Measurements from ENCODE around the gene PDSS2.

DNA sequence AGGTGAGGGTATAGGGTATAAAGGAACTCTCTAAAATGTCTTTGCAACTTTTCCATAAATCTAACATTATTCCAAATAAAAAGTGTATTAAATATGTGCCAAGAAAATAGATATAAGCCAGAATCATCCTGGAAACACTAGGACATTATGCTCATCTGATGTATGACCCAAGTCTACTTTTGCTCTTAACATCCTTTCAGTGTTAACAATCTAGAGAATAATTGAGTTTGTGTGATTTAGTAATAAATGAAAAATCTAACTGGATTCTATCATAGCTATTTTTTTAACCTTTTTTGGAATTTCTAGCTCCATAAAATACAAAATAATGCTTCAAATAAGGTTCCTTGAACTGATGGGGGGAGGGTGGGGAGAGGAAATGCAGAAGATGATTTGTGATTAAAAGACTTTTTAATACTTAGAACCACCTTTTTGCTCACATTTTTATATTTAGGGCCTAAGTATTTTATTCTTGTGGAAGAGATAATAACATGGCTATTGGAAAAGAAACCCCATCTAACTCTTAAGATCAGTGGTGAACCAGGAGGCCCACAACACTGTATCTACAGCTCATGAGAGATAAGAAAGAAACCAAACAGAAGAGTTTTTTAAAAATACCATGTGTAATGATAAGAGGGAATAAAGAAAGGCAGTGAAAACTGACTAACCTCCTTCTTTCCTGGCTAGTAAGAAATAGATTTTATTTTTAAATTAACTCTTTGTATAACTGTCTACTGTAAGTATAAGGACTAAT is 68.5 kb downstream of the PDSS2 start:
- TF ChIP-seq CTCF (IDR thresholded peaks at IDR 0.05; ENCODE audit: low read depth, low read length) (no peak), EZH2phosphoT487 (IDR thresholded peaks at IDR 0.05; ENCODE audit: low read depth) (no peak)
